Neural progenitor cell (in vitro differentiated cells): ENCODE results near the gene METTL25. TPM values are rescaled to one million over a fixed set of nuclear protein-coding genes. Genes with fewer than 3 reads are reported as not detected.

Experiments used
- DNase-seq: peaks from one replicate; pipeline ENCODE4 v3.0.0-alpha.2; 2016; ENCODE audit warnings: low spot score
- H2AFZ ChIP-seq: fragments of 200-600 bp; sonication (generic); replicated peaks from 2 replicates; pipeline ENCODE4 v1.6.1; 2016; ENCODE audit warnings: antibody characterized with exemption
- H3F3A ChIP-seq: fragments of 200-600 bp; sonication (generic); 2 replicates; pipeline ENCODE4 v1.6.1; 2016; ENCODE audit warnings: antibody characterized with exemption, low read depth
- H3K27ac ChIP-seq: fragments of 200-600 bp; sonication (generic); 2 replicates; pipeline ENCODE4 v1.5.1; 2016; ENCODE audit warnings: mild to moderate bottlenecking
- H3K27me3 ChIP-seq: fragments of 200-600 bp; sonication (generic); 2 replicates; pipeline ENCODE4 v1.6.1; 2016; ENCODE audit warnings: mild to moderate bottlenecking, moderate library complexity
- H3K36me3 ChIP-seq: fragments of 200-600 bp; sonication (generic); 2 replicates; pipeline ENCODE4 v1.5.1; 2016
- H3K4me1 ChIP-seq: fragments of 200-600 bp; sonication (generic); 2 replicates; pipeline ENCODE4 v1.6.1; 2016; ENCODE audit warnings: mixed run types
- H3K4me2 ChIP-seq: fragments of 200-600 bp; sonication (generic); 2 replicates; pipeline ENCODE4 v1.6.1; 2016
- H3K4me3 ChIP-seq: fragments of 200-600 bp; sonication (generic); 2 replicates; pipeline ENCODE4 v1.5.1; 2016
- H3K79me2 ChIP-seq: fragments of 200-600 bp; sonication (generic); 2 replicates; pipeline ENCODE4 v1.6.1; 2016; ENCODE audit warnings: low read depth
- H3K9ac ChIP-seq: fragments of 200-600 bp; sonication (generic); 2 replicates; pipeline ENCODE4 v1.6.1; 2016
- H3K9me3 ChIP-seq: fragments of 200-600 bp; sonication (generic); 2 replicates; pipeline ENCODE4 v1.5.1; 2016; ENCODE audit warnings: low read depth
- H4K20me1 ChIP-seq: fragments of 200-600 bp; sonication (generic); 2 replicates; pipeline ENCODE4 v1.6.1; 2016; ENCODE audit warnings: low read depth
- H3K27ac Mint-ChIP-seq: 3 replicates; pipeline ENCODE4 v1.8.0; 2021; ENCODE audit warnings: mixed read lengths
- H3K27me3 Mint-ChIP-seq: 2 replicates; pipeline ENCODE4 v1.8.0; 2022; ENCODE audit warnings: low read depth, mild to moderate bottlenecking, inconsistent platforms, moderate library complexity, mixed read lengths; ENCODE audit not compliant: insufficient read depth
- H3K36me3 Mint-ChIP-seq: 3 replicates; pipeline ENCODE4 v1.8.0; 2021; ENCODE audit warnings: mixed read lengths
- H3K4me1 Mint-ChIP-seq: 3 replicates; pipeline ENCODE4 v1.8.0; 2021; ENCODE audit warnings: mixed read lengths
- H3K4me3 Mint-ChIP-seq: 3 replicates; pipeline ENCODE4 v1.8.0; 2021; ENCODE audit warnings: mild to moderate bottlenecking, moderate library complexity, mixed read lengths
- H3K9me3 Mint-ChIP-seq: 3 replicates; pipeline ENCODE4 v1.8.0; 2020; ENCODE audit warnings: mixed read lengths
- EZH2 ChIP-seq: fragments of 200-600 bp; sonication (generic); IDR thresholded peaks from 2 replicates; pipeline ENCODE4 v1.6.1; 2017; ENCODE audit warnings: antibody characterized with exemption, mild to moderate bottlenecking, moderate library complexity
- EZH2phosphoT487 ChIP-seq: fragments of 200-600 bp; sonication (generic); IDR thresholded peaks from 2 replicates; pipeline ENCODE4 v1.6.1; 2017; ENCODE audit warnings: antibody characterized with exemption
- total RNA-seq: library from RNA; depleted of rRNA; stranded (reverse); fragments of >200 nt; gene quantifications from 2 replicates; pipeline ENCODE4 v1.2.3, GENCODE V29; 2015; ENCODE audit warnings: low replicate concordance
- TF ChIP-seq, protein P1 (sequence below): fragments of 200-600 bp; sonication (generic); IDR thresholded peaks from 2 replicates; pipeline ENCODE4 v1.5.1; 2017; ENCODE audit warnings: antibody characterized with exemption, mild to moderate bottlenecking

The METTL25 gene
- total RNA-seq, 1 donor from 2014 or later = 11.2 TPM

- H3K27ac Mint-ChIP-seq = no peak overlapping the region
- no peak overlapping the region for H3K4me3 ChIP-seq
- peaks cover 6% of the 10 kb centered on the region for H3K36me3 Mint-ChIP-seq
- TF ChIP-seq EZH2phosphoT487 (no peak), EZH2 (no peak)
- TF ChIP-seq, protein P1, sequence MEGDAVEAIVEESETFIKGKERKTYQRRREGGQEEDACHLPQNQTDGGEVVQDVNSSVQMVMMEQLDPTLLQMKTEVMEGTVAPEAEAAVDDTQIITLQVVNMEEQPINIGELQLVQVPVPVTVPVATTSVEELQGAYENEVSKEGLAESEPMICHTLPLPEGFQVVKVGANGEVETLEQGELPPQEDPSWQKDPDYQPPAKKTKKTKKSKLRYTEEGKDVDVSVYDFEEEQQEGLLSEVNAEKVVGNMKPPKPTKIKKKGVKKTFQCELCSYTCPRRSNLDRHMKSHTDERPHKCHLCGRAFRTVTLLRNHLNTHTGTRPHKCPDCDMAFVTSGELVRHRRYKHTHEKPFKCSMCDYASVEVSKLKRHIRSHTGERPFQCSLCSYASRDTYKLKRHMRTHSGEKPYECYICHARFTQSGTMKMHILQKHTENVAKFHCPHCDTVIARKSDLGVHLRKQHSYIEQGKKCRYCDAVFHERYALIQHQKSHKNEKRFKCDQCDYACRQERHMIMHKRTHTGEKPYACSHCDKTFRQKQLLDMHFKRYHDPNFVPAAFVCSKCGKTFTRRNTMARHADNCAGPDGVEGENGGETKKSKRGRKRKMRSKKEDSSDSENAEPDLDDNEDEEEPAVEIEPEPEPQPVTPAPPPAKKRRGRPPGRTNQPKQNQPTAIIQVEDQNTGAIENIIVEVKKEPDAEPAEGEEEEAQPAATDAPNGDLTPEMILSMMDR = no peak
- no peaks in the 10 kb centered on the region for H3K4me1 ChIP-seq
- no peaks in the 10 kb centered on the region for H4K20me1 ChIP-seq
- no peak overlapping the region for H3K9ac ChIP-seq
- H3K27me3 ChIP-seq = no peaks in the 10 kb centered on the region
- H3K9me3 ChIP-seq = no peaks in the 10 kb centered on the region
- DNase-seq = no peak
- no peak overlapping the region for H3K27ac ChIP-seq
- H3K4me1 Mint-ChIP-seq = no peaks in the 10 kb centered on the region
- peaks cover 4% of the 10 kb centered on the region for H3K9me3 Mint-ChIP-seq
- no peaks in the 10 kb centered on the region for H3K27me3 Mint-ChIP-seq
- no peak overlapping the region for H3K4me3 Mint-ChIP-seq
- H3K4me2 ChIP-seq = no peak overlapping the region
- H2AFZ ChIP-seq = no peak overlapping the region
- no peaks in the 10 kb centered on the region for H3K36me3 ChIP-seq
- H3F3A ChIP-seq = no peaks in the 10 kb centered on the region
- no peaks in the 10 kb centered on the region for H3K79me2 ChIP-seq
Observed at GRCh38 chr12:82468563-82468962, 110.2 kb downstream of the METTL25 start.

- Histone ChIP-seq H3K4me1 (no peaks in the 10 kb centered on the region), H2AFZ (no peak overlapping the region), H3K9ac (no peak overlapping the region), H3K36me3 (no peaks in the 10 kb centered on the region), H4K20me1 (no peaks in the 10 kb centered on the region), H3K4me2 (no peak overlapping the region), H3K79me2 (no peaks in the 10 kb centered on the region), H3K27ac (no peak overlapping the region), H3K27me3 (no peaks in the 10 kb centered on the region), H3F3A (no peaks in the 10 kb centered on the region), H3K9me3 (no peaks in the 10 kb centered on the region), H3K4me3 (no peak overlapping the region)
- TF ChIP-seq, protein P1 = no peak
- TF ChIP-seq EZH2phosphoT487 = no peak
- no peak for TF ChIP-seq EZH2
- H3K9me3 Mint-ChIP-seq = peaks cover 4% of the 10 kb centered on the region
- peaks cover 4% of the 10 kb centered on the region for H3K27me3 Mint-ChIP-seq
- no peak overlapping the region for H3K4me3 Mint-ChIP-seq
- no peak for DNase-seq
- H3K36me3 Mint-ChIP-seq = peaks cover 6% of the 10 kb centered on the region
- H3K27ac Mint-ChIP-seq = no peak overlapping the region
- no peaks in the 10 kb centered on the region for H3K4me1 Mint-ChIP-seq
Observed at GRCh38 chr12:82470906-82471512, 112.7 kb downstream of the METTL25 start.

DNA sequence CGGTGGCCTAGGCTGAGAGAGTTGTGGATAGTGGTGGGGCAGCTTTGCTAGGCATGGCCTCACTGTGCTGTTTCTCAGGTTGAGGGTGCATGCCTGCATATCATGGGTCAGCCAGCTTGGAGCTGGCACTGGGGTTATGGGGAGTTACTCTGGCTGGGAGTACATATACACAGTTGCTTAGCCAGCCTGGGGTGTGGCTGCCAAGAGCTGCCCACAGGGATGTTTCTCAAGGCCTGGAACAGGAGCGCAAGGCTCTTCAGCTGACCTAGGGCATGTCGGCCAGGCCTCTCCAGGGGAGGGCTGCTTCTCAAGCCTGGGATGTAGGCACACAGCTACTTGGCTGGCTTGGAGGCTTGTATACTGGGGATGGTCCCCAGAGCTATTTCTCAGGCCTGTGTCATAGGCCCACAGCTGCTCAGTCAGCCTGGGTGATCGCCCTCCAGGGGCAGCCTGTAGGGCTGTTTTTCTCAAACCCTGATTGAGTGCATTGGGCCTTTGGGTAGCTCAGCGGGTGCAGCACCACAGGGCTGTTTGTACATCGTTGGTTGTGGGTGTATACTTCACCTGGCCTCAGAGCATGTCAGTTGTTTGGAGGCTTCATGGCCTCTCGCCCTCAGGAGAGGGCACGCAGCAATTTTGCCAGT, 114.9 kb downstream of the METTL25 start:
- Histone ChIP-seq H2AFZ (no peak overlapping the region), H3K9ac (no peak overlapping the region), H3K9me3 (no peaks in the 10 kb centered on the region), H3K27ac (no peak overlapping the region), H3K4me3 (no peak overlapping the region), H3K79me2 (no peaks in the 10 kb centered on the region), H3K4me1 (no peaks in the 10 kb centered on the region), H3K27me3 (no peaks in the 10 kb centered on the region), H4K20me1 (no peaks in the 10 kb centered on the region), H3F3A (no peaks in the 10 kb centered on the region), H3K4me2 (no peak overlapping the region), H3K36me3 (no peaks in the 10 kb centered on the region)
- no peak overlapping the region for H3K27ac Mint-ChIP-seq
- peaks cover 4% of the 10 kb centered on the region for H3K27me3 Mint-ChIP-seq
- no peaks in the 10 kb centered on the region for H3K4me1 Mint-ChIP-seq
- H3K36me3 Mint-ChIP-seq = peaks cover 6% of the 10 kb centered on the region
- H3K4me3 Mint-ChIP-seq = no peak overlapping the region
- TF ChIP-seq EZH2phosphoT487 (no peak), EZH2 (no peak)
- TF ChIP-seq, protein P1 = no peak
- H3K9me3 Mint-ChIP-seq = peaks cover 4% of the 10 kb centered on the region
- no peak for DNase-seq
